ENCODE measurements around the gene TADA1.

DNA sequence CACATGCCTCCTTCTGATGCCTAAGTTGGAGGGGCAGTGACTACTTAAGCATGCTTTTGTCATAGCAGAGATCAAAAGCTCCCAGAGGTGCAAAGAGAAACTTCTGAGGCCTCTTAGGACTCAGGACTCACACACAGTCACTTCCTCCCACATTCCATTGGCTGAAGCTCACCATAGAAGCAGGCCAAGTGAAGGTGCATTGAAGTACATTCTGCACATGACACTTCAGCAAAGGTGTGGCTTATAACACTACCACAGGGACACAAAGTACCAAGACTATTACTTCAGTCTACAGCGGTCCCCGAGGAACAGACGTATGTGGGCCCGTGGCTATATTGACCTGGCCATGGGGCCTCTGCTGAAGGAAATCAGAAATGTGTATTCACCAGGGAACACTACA is 39.3 kb downstream of the TADA1 start:
- TF ChIP-seq POLR2A (IDR thresholded peaks at IDR 0.05; ENCODE audit: low read depth) = no peak
- TF ChIP-seq CTCF (IDR thresholded peaks at IDR 0.05) = no peak
